ENCODE measurements around the gene RPS6KA1. TPM values are rescaled to one million over a fixed set of nuclear protein-coding genes. Genes with fewer than 3 reads are reported as not detected.
"Not testable (repeated sequence)": the region's sequence is repeated elsewhere in the genome, so short reads cannot be mapped to it uniquely, and the experiment has no call there.

The RPS6KA1 gene
- total RNA-seq, 6 experiments from 2014 or later = 6.2 to 42.6 (median 20.9) TPM

- no peak overlapping the region for H3K27ac ChIP-seq
- no peak overlapping the region for H3K4me3 ChIP-seq
- ATAC-seq = no peak
- intact Hi-C loops (cut with DNase I) = no loop called here
- 75% methylated on average over 4 of the region's 5 CpGs for WGBS (ENCODE audit: insufficient coverage, low coverage, low lambda C conversion rate, missing lambda C conversion rate)
- H3K9me3 ChIP-seq = no peaks in the 10 kb centered on the region
- TF ChIP-seq CTCF (IDR thresholded peaks at IDR 0.05) (no peak), POLR2A (IDR thresholded peaks at IDR 0.05) (no peak)
- no peaks in the 10 kb centered on the region for H3K36me3 ChIP-seq
- DNase-seq = no peak
- no peaks in the 10 kb centered on the region for H3K27me3 ChIP-seq
- H3K4me1 ChIP-seq = no peaks in the 10 kb centered on the region
Measured at GRCh38 chr1:26583646-26584485, 54.3 kb downstream of the RPS6KA1 start.

- H3K27ac ChIP-seq; H3K4me1 ChIP-seq; H3K36me3 ChIP-seq; intact Hi-C loops (cut with DNase I); H3K27me3 ChIP-seq; H3K9me3 ChIP-seq; ATAC-seq; H3K4me3 ChIP-seq; DNase-seq: not testable (repeated sequence)
- 78% methylated on average over 4 of the region's 4 CpGs for WGBS (ENCODE audit: insufficient coverage, low coverage, low lambda C conversion rate, missing lambda C conversion rate)
Measured at GRCh38 chr1:26584588-26584987, 55.0 kb downstream of the RPS6KA1 start.

GRCh38 chr1:26585471-26585870 lies 55.9 kb downstream of the RPS6KA1 start:
- no peak for ATAC-seq
- intact Hi-C loops (cut with DNase I) = no loop called here
- Histone ChIP-seq H3K27ac (no peak overlapping the region), H3K4me3 (no peak overlapping the region), H3K4me1 (no peaks in the 10 kb centered on the region), H3K9me3 (no peaks in the 10 kb centered on the region), H3K27me3 (no peaks in the 10 kb centered on the region), H3K36me3 (no peaks in the 10 kb centered on the region)
- TF ChIP-seq POLR2A (IDR thresholded peaks at IDR 0.05) (no peak), CTCF (IDR thresholded peaks at IDR 0.05) (no peak)
- DNase-seq = no peak
- 64% methylated on average over 3 of the region's 6 CpGs for WGBS (ENCODE audit: insufficient coverage, low coverage, low lambda C conversion rate, missing lambda C conversion rate)

- H3K4me1 ChIP-seq = no peaks in the 10 kb centered on the region
- H3K36me3 ChIP-seq = no peaks in the 10 kb centered on the region
- TF ChIP-seq CTCF (IDR thresholded peaks at IDR 0.05) (no peak), POLR2A (IDR thresholded peaks at IDR 0.05) (no peak)
- intact Hi-C loops (cut with DNase I) = no loop called here
- H3K4me3 ChIP-seq = no peak overlapping the region
- WGBS (ENCODE audit: insufficient coverage, low coverage, low lambda C conversion rate, missing lambda C conversion rate) = 79% methylated on average over 4 of the region's 5 CpGs
- ATAC-seq (no peak), DNase-seq (no peak)
- H3K27me3 ChIP-seq = no peaks in the 10 kb centered on the region
- no peaks in the 10 kb centered on the region for H3K9me3 ChIP-seq
- no peak overlapping the region for H3K27ac ChIP-seq
Measured at GRCh38 chr1:26593385-26593784, 63.8 kb downstream of the RPS6KA1 start.

GRCh38 chr1:26594593-26594992 lies 65.0 kb downstream of the RPS6KA1 start:
- H3K4me3 ChIP-seq; H3K36me3 ChIP-seq; H3K9me3 ChIP-seq; H3K27ac ChIP-seq; intact Hi-C loops (cut with DNase I); H3K4me1 ChIP-seq; DNase-seq; H3K27me3 ChIP-seq; ATAC-seq: not testable (repeated sequence)
- WGBS (ENCODE audit: insufficient coverage, low coverage, low lambda C conversion rate, missing lambda C conversion rate) = 86% methylated on average over 3 of the region's 6 CpGs

All from right lobe of liver (tissue), 6 donors.